GM23248 (cell line): Measurements from ENCODE around the gene ZNF827. TPM values are rescaled to one million over a fixed set of nuclear protein-coding genes. Genes with fewer than 3 reads are reported as not detected.

Experiments
- DNase-seq: peaks from one replicate; pipeline ENCODE4 v3.0.0-alpha.2; 2015
- H2AFZ ChIP-seq: fragments of 200-600 bp; sonication (generic); 2 replicates; pipeline ENCODE4 v1.6.1; 2016; ENCODE audit warnings: antibody characterized with exemption
- H3F3A ChIP-seq: fragments of 200-600 bp; sonication (generic); 2 replicates; pipeline ENCODE4 v1.6.1; 2016; ENCODE audit warnings: mild to moderate bottlenecking, antibody characterized with exemption, mixed run types; ENCODE audit not compliant: insufficient read depth
- H3K27ac ChIP-seq: fragments of 200-600 bp; sonication (generic); 2 replicates; pipeline ENCODE4 v1.5.1; 2016; ENCODE audit warnings: mild to moderate bottlenecking
- H3K27me3 ChIP-seq: fragments of 200-600 bp; sonication (generic); replicated peaks from 2 replicates; pipeline ENCODE4 v1.6.1; 2016; ENCODE audit warnings: mild to moderate bottlenecking; ENCODE audit not compliant: insufficient read depth
- H3K36me3 ChIP-seq: fragments of 200-600 bp; sonication (generic); 2 replicates; pipeline ENCODE4 v1.6.1; 2016; ENCODE audit warnings: low read depth, mild to moderate bottlenecking
- H3K4me1 ChIP-seq: fragments of 200-600 bp; sonication (generic); 2 replicates; pipeline ENCODE4 v1.6.1; 2016; ENCODE audit warnings: mild to moderate bottlenecking; ENCODE audit not compliant: insufficient read depth
- H3K4me2 ChIP-seq: fragments of 200-600 bp; sonication (generic); one replicate; pipeline ENCODE4 v1.6.1; 2016; ENCODE audit warnings: mild to moderate bottlenecking; ENCODE audit not compliant: unreplicated experiment
- H3K4me3 ChIP-seq: fragments of 200-600 bp; sonication (generic); 2 replicates; pipeline ENCODE4 v1.5.1; 2016; ENCODE audit warnings: mild to moderate bottlenecking
- H3K79me2 ChIP-seq: fragments of 200-600 bp; sonication (generic); 2 replicates; pipeline ENCODE4 v1.6.1; 2016; ENCODE audit warnings: mild to moderate bottlenecking; ENCODE audit not compliant: insufficient read depth
- H3K9ac ChIP-seq: fragments of 200-600 bp; sonication (generic); 2 replicates; pipeline ENCODE4 v1.6.1; 2016; ENCODE audit warnings: mild to moderate bottlenecking
- H3K9me2 ChIP-seq: fragments of 200-600 bp; sonication (generic); 2 replicates; pipeline ENCODE4 v1.6.1; 2016; ENCODE audit warnings: mixed run types, mild to moderate bottlenecking, moderate library complexity; ENCODE audit not compliant: insufficient read depth
- H3K9me3 ChIP-seq: fragments of 200-600 bp; sonication (generic); one replicate; pipeline ENCODE4 v1.6.1; 2017; ENCODE audit warnings: low read depth
- H4K20me1 ChIP-seq: fragments of 200-600 bp; sonication (generic); 2 replicates; pipeline ENCODE4 v1.6.0; 2016; ENCODE audit not compliant: insufficient read depth
- EZH2 ChIP-seq: fragments of 200-600 bp; sonication (generic); IDR thresholded peaks from 2 replicates; pipeline ENCODE4 v1.6.1; 2018; ENCODE audit warnings: antibody characterized with exemption, mild to moderate bottlenecking; ENCODE audit not compliant: insufficient read depth, poor library complexity, severe bottlenecking
- EZH2phosphoT487 ChIP-seq: fragments of 200-600 bp; sonication (generic); IDR thresholded peaks from 2 replicates; pipeline ENCODE4 v1.6.1; 2018; ENCODE audit warnings: antibody characterized with exemption, moderate library complexity, mild to moderate bottlenecking, low read depth; ENCODE audit not compliant: insufficient read depth
- WGBS, 2 experiments: methylation state at CpG; one replicate each; pipeline ENCODE4 v1.1.6; 2015 to 2017; ENCODE audit warnings: low lambda C conversion rate in 2 of 2, low coverage in 1 of 2; ENCODE audit errors: missing lambda C conversion rate in 2 of 2; 5-methylcytosine and 5-hydroxymethylcytosine counted together
- in situ Hi-C: fragments of 300-500 bp; cut with MboI; formaldehyde crosslinking; loops from 2 replicates; pipeline ENCODE4 v1.15.0; 2020
- polyA plus RNA-seq: library from polyadenylated mRNA; unstranded; fragments of >200 nt; fragmentation: Nextera tagmentation; extraction: Ambion mirVana; gene quantifications from 2 replicates; pipeline ENCODE4 v1.2.1, GENCODE V29; 2016
- total RNA-seq: library from RNA; depleted of rRNA; stranded (reverse); fragments of >200 nt; shearing (Covaris generic); gene quantifications from 2 replicates; pipeline ENCODE4 v1.2.3, GENCODE V29; 2014

Gene ZNF827
- total and polyA plus RNA-seq, 2 experiments from 2014 or later, result 5.0 to 10.1 TPM

GRCh38 chr4:145776208-145776607 is 162.4 kb downstream of the ZNF827 start:
- WGBS, 2 experiments, result 80 to 89% methylated on average over 3 to 4 of the region's 4 CpGs
- in situ Hi-C loops, result no loop called here
- H3K9me3 ChIP-seq, result no peaks in the 10 kb centered on the region
- no peak overlapping the region for H3K9ac ChIP-seq
- H2AFZ ChIP-seq, result no peak overlapping the region
- no peaks in the 10 kb centered on the region for H3K79me2 ChIP-seq
- H3K9me2 ChIP-seq, result no peaks in the 10 kb centered on the region
- TF ChIP-seq EZH2phosphoT487 (no peak), EZH2 (no peak)
- H3F3A ChIP-seq, result no peaks in the 10 kb centered on the region
- H3K4me1 ChIP-seq, result no peaks in the 10 kb centered on the region
- no peak overlapping the region for H3K27ac ChIP-seq
- DNase-seq, result no peak
- H3K4me3 ChIP-seq, result no peak overlapping the region
- no peaks in the 10 kb centered on the region for H3K27me3 ChIP-seq
- no peak overlapping the region for H3K4me2 ChIP-seq
- H3K36me3 ChIP-seq, result peaks cover 10% of the 10 kb centered on the region; the same call in 1 of the 2 replicates
- no peaks in the 10 kb centered on the region for H4K20me1 ChIP-seq

GRCh38 chr4:145775406-145775805 is 163.2 kb downstream of the ZNF827 start:
- H3K36me3 ChIP-seq, result peaks cover 12% of the 10 kb centered on the region; the same call in 1 of the 2 replicates
- in situ Hi-C loops, result no loop called here
- no peak overlapping the region for H3K27ac ChIP-seq
- H3K4me2 ChIP-seq, result no peak overlapping the region
- no peaks in the 10 kb centered on the region for H3K9me2 ChIP-seq
- no peaks in the 10 kb centered on the region for H3K27me3 ChIP-seq
- no peak overlapping the region for H3K9ac ChIP-seq
- no peak overlapping the region for H2AFZ ChIP-seq
- H3F3A ChIP-seq, result no peaks in the 10 kb centered on the region
- TF ChIP-seq EZH2 (no peak), EZH2phosphoT487 (no peak)
- no peaks in the 10 kb centered on the region for H3K9me3 ChIP-seq
- H3K4me3 ChIP-seq, result no peak overlapping the region
- no peaks in the 10 kb centered on the region for H4K20me1 ChIP-seq
- H3K79me2 ChIP-seq, result no peaks in the 10 kb centered on the region
- DNase-seq, result no peak
- no peaks in the 10 kb centered on the region for H3K4me1 ChIP-seq
- WGBS, 2 experiments, result 95 to 96% methylated on average over 3 of the region's 3 CpGs

GRCh38 chr4:145774473-145774872 is 164.2 kb downstream of the ZNF827 start:
- H3K4me1 ChIP-seq, result no peaks in the 10 kb centered on the region
- no peaks in the 10 kb centered on the region for H3K9me2 ChIP-seq
- no peak overlapping the region for H3K4me3 ChIP-seq
- no peaks in the 10 kb centered on the region for H4K20me1 ChIP-seq
- in situ Hi-C loops, result no loop called here
- WGBS, 2 experiments, result 95 to 97% methylated on average over 6 of the region's 6 CpGs
- peaks cover 12% of the 10 kb centered on the region; the same call in 1 of the 2 replicates for H3K36me3 ChIP-seq
- no peak for TF ChIP-seq EZH2
- no peak for TF ChIP-seq EZH2phosphoT487
- no peak overlapping the region for H2AFZ ChIP-seq
- no peak for DNase-seq
- H3K9ac ChIP-seq, result no peak overlapping the region
- H3K79me2 ChIP-seq, result no peaks in the 10 kb centered on the region
- no peaks in the 10 kb centered on the region for H3K27me3 ChIP-seq
- H3F3A ChIP-seq, result no peaks in the 10 kb centered on the region
- no peak overlapping the region for H3K4me2 ChIP-seq
- H3K9me3 ChIP-seq, result no peaks in the 10 kb centered on the region
- H3K27ac ChIP-seq, result no peak overlapping the region

GRCh38 chr4:145773581-145774234 is 164.9 kb downstream of the ZNF827 start:
- Histone ChIP-seq H3K27ac (no peak overlapping the region), H3F3A (no peaks in the 10 kb centered on the region), H3K4me2 (no peak overlapping the region), H3K9ac (no peak overlapping the region), H3K9me3 (no peaks in the 10 kb centered on the region), H4K20me1 (no peaks in the 10 kb centered on the region), H3K4me1 (no peaks in the 10 kb centered on the region), H3K9me2 (no peaks in the 10 kb centered on the region), H3K4me3 (no peak overlapping the region), H3K79me2 (no peaks in the 10 kb centered on the region), H3K36me3 (peaks cover 12% of the 10 kb centered on the region; the same call in 1 of the 2 replicates), H3K27me3 (no peaks in the 10 kb centered on the region), H2AFZ (no peak overlapping the region)
- DNase-seq, result no peak
- 89 to 91% methylated on average over 6 of the region's 6 CpGs for WGBS, 2 experiments
- TF ChIP-seq EZH2phosphoT487 (no peak), EZH2 (no peak)
- in situ Hi-C loops, result no loop called here
